H1 (cell line): ENCODE measurements around the gene PPP1R13B. TPM values are rescaled to one million over a fixed set of nuclear protein-coding genes. Genes with fewer than 3 reads are reported as not detected.

Experiments
- CHD7 ChIP-seq: fragments of 300-600 bp; sonication (generic); IDR thresholded peaks from 2 replicates; pipeline ENCODE4 v1.7.1; 2012; ENCODE audit warnings: low read length, moderate library complexity, mild to moderate bottlenecking, inconsistent platforms; ENCODE audit not compliant: insufficient replicate concordance
- CREB1 ChIP-seq: IDR thresholded peaks from 2 replicates; pipeline ENCODE4 v1.6.1; 2012; ENCODE audit warnings: inconsistent platforms
- HDAC6 ChIP-seq: IDR thresholded peaks from one replicate; pipeline ENCODE4 v1.7.1; 2012; ENCODE audit warnings: low read depth, mild to moderate bottlenecking, inconsistent platforms, low read length, moderate library complexity
- KDM1A ChIP-seq: fragments of 200-600, 300-600 bp; sonication (generic); IDR thresholded peaks from 2 replicates; pipeline ENCODE4 v1.7.1; 2016; ENCODE audit warnings: mild to moderate bottlenecking, low read length, borderline replicate concordance
- polyA plus RNA-seq, 7 experiments: library from polyadenylated mRNA; depleted of rRNA in 3 of 7; stranded (reverse) in 5 of 7; unstranded in 2 of 7; fragments of >200 nt in 5 of 7; fragments of 200-250 nt in 2 of 7; gene quantifications; 1 replicate in 5 of 7; 2 replicates in 1 of 7; 4 replicates in 1 of 7; pipeline versions ENCODE4 v1.2.1 to v1.2.3, GENCODE V29; 2011 to 2013; ENCODE audit warnings: missing spikeins in 2 of 7, mixed read lengths in 2 of 7
- total RNA-seq: library from RNA; stranded (reverse); fragmentation: NEBNext Ultra II Directional; extraction: Animal tissue kit (Norgen Biotek cat#: 25700); gene quantifications from 2 replicates; pipeline ENCODE4 v1.2.1, GENCODE V29; 2021

Gene PPP1R13B
- total and polyA plus RNA-seq, 2 of the 8 experiments (the other 6 are each of a cell fraction or from before 2014, with no cell fraction given), result 2.6 to 8.9 TPM

GRCh38 chr14:103753774-103754173 is 93.6 kb downstream of the PPP1R13B start (continued):
- TF ChIP-seq HDAC6 (no peak), CREB1 (no peak), CHD7 (no peak), KDM1A (no peak)
